HK-2 (cell line): ENCODE results near the gene PTCH2.

Source experiments
- DNase-seq: peaks from one replicate; pipeline ENCODE4 v3.0.0-alpha.2; 2018; ENCODE audit not compliant: unreplicated experiment

The PTCH2 gene, protein sequence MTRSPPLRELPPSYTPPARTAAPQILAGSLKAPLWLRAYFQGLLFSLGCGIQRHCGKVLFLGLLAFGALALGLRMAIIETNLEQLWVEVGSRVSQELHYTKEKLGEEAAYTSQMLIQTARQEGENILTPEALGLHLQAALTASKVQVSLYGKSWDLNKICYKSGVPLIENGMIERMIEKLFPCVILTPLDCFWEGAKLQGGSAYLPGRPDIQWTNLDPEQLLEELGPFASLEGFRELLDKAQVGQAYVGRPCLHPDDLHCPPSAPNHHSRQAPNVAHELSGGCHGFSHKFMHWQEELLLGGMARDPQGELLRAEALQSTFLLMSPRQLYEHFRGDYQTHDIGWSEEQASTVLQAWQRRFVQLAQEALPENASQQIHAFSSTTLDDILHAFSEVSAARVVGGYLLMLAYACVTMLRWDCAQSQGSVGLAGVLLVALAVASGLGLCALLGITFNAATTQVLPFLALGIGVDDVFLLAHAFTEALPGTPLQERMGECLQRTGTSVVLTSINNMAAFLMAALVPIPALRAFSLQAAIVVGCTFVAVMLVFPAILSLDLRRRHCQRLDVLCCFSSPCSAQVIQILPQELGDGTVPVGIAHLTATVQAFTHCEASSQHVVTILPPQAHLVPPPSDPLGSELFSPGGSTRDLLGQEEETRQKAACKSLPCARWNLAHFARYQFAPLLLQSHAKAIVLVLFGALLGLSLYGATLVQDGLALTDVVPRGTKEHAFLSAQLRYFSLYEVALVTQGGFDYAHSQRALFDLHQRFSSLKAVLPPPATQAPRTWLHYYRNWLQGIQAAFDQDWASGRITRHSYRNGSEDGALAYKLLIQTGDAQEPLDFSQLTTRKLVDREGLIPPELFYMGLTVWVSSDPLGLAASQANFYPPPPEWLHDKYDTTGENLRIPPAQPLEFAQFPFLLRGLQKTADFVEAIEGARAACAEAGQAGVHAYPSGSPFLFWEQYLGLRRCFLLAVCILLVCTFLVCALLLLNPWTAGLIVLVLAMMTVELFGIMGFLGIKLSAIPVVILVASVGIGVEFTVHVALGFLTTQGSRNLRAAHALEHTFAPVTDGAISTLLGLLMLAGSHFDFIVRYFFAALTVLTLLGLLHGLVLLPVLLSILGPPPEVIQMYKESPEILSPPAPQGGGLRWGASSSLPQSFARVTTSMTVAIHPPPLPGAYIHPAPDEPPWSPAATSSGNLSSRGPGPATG

DNA sequence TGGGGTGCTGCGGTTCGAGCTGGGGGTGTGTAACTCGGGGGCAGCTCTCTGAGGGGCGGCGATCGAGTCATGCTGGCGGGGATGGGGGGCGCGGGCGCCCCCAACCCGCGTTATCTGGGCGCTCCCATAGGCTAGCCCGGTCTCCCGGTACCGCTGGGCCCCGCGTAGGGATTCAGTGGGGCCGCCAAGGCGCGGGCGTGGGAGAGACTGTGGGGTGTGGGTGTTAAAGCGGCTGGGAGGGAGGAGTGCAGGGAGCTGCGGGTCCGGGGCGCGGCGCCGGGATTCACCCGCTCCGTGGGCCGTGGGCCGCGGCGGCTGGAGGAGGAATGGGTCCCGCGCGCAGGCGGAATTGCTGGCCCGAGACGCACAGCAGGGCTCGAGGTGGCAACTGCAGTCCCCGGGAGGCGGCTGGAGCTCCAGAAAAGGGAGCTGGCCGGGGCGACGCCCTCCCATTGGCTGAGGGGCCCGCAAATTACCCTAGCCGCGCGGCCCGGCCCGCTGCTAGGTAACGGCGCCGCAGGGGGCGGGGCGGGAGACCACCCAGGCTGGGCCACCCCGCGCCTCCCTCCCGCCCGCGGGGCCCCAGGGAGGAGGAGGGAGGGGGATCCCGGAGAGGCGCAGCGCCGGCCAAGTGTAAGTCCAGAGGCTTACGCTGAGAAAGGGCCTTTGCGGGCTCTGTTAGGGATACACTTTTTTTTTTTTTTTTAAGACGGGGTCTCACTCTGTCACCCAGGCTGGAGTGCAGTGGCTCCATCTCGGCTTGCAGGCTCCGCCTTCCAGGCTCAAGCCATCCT is at the start of gene PTCH2:
PTCH2 (minus strand) TSS at position 392 of the 794 bp plus-strand sequence; CDS start at position 71, 321 bp downstream.
- no peak for DNase-seq

DNA sequence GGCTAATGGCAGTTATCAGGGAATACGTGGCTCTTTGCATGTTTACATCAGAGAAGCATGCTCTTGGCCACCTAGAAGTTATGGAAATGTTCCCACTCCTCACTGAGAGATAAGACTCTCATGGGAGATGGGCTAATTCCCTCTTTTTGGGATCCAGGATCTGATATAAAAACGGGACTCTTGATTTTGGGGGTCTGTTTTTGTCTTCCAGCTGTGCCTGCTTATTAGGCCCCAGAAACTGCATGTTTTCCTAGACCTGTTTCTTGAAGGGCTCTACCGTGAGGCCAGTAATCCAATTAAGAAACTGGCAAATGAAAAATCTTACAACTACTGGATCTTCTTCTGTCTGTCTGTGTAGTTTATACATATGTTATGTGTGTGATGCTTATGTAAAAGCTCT is 47.0 kb upstream of the PTCH2 start:
- DNase-seq = no peak

DNA sequence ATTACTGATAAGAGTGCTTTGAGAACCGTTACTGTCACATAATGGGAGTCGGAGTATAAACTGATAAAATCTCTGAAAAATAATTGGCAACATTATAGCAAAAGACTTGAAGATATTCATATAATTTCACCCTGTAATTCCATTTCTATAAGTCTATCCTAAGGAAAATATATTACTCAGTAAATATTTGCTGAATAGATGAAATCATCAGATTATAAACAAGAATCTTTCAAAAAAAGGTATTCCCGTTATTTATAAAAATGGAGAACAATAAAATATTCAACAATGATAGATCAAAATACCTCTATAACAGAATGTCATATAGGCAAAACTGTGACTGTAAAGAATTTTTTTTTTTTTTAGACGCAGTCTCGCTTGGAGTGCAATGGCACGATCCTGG is 42.4 kb upstream of the PTCH2 start:
- no peak for DNase-seq

DNA sequence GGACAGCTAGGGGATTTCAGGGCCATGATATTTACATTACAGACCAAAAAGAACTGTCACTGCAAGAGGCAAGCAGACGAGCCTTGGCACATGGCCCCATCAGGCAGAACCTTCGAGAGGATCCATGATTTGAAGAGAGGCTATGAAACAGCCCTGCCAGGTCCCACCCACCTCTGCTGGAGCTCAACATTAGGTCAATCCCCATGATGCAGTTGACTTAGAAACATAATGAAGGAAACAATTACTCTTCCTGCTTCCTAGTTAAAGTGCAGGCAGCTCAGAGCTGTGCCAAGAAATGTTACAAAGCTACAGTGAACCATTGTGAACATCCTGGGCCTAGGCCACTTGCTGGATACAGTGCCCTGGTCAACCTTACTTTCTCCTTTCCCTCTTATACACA is 41.7 kb upstream of the PTCH2 start:
- DNase-seq = no peak

DNA sequence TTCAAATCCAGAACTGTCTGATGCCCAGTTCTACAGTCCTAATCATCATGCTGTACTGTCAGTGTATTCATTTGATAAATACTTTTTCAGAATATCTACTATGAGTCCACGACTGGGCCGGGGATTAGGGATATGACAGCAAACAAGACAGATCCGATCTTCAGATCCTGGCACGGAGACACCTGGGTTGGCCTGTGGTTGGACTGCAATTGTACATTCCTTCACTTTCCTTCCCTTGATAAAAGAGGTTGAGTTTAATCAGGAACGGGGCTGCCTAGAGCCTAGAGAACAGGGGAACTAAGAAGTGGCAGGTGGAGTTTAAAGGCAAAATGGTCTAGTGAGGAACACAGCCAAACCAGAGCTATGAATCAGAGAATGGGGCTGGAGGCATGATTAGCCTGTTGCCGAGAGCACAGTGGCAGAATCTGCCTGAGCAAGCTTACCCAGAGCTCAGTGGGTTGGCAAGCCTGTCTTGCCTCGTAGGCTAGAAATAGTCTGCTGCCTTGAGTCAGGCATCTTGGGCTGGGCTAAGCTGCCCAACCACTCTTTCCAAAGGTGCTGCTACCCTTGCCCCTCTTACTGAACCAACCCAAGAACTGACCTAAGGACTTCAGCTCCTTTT is 38.1 kb upstream of the PTCH2 start:
- DNase-seq = no peak

DNA sequence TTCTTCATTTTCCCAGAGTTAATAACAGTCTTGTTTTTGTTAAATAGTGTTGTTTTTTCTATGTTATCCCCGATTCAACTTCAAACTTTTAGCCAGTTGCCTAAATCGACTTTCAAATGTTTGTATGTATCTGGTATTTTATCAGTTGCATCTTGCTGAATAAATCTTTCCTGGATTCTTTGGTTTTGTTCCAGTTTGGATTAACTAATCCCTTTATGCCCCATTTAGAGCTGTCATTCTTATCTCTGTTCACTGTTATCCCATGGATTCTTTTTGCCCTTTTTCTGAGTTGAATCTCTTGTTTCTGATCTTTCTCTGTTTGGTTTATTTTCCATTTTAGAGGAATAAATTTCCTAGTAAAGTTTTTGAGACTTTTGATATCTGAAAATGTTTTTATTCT is 31.1 kb upstream of the PTCH2 start:
- DNase-seq = no peak

DNA sequence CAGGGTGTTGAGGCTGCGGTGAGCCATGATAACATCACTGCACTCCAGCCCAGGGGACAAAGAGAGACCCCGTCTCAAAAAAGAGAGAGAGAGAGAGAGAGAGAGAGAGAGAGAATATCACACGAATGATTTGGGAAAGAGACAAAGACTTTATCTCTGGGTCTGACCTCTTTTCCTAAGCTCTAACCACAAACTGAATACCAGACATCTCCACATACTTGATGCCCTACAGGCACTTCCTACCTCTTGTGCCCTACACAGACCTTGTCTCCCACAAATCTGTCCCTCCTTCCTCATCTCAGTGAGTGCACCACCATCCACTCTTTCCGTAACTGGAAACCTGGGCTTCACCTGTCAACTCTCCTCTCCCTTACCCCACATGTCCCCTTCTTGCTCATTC is 27.0 kb upstream of the PTCH2 start:
- no peak for DNase-seq

DNA sequence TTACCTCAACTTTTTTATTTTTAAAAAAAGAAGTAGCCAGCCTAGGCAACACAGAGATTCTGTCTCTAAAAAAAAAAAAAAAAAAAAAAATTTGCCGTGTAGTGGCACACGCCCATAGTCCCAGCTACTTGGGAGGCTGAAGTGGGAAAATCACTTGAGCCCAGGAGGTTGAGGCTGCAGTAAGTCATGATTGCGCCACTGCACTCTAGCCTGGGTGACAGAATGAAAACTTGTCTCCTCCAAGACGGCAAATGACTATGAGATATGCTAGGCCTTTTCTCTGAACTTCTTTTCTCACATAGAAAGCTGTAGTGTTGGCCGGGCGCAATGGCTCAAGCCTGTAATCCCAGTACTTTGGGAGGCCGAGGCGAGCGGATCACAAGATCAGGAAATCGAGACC is 24.7 kb upstream of the PTCH2 start:
- DNase-seq = no peak

DNA sequence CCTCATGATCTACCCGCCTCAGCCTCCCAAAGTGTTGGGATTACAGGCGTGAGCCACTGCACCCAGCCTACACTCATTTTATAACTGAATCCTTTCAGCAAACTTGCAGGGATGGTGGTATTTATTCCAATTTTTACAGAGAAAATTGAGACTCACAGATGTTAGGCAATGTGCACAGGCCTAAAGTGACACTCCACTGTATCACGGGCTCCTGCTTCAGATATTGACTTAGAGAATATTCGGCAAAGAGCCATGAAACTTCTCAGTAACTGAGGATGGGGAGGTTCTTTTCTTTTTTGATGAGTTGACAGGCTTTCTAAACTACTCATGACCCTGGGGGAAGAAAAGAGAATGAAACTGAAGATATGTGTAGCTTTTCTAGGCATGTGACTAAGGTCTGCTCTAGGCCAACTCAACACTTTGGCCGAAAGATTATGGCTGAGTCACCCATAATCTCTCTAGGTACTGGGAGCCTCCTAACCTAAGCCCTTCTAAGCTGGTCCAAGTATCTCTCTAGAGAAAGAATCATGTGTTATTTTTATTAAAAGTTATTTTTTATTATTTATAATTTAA is 19.9 kb upstream of the PTCH2 start:
- no peak for DNase-seq

DNA sequence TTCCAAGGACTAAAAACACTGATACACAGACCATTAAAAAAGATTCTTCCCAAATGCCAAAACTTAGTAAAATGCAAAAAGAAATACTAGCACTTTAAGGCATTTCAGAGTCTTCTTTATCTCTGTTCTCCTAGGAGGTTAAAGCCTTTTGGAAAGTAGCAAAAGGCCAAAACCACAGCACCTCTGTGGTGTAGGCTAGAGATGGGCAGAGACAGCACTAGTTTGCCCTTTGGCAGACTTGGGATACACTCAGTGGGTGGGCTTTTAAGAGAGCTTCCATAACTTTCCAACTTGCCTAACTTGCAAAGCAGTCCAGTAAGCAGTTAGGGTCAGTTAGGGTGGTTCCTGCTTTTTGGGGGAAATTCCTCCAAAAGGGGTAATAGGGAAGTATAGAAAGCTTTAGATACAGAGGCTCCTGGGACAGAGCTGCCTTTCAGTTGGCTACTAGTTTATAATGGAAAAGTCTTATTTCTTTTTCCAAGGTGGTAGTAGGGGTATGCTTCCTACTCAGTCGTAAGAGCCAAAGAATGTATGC is 17.9 kb upstream of the PTCH2 start:
- no peak for DNase-seq

DNA sequence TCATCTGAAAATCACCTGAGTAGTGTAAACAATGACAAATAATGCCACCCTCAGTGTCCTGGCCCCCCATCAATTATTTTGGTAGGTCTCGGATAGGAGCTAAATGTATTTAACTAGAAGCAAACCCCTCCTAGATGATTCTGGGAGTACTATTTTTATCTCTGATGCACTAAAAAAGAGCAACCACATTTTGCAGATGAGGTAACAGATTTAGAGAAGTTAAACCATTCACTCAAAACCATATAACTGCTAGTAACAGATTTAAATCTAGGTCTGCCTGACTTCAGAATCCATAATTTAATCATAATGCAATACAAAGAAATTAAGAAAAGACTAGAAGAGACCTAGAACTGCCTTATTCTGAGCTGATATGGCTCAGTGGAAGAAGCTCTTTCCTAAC is 17.3 kb upstream of the PTCH2 start:
- DNase-seq = no peak

DNA sequence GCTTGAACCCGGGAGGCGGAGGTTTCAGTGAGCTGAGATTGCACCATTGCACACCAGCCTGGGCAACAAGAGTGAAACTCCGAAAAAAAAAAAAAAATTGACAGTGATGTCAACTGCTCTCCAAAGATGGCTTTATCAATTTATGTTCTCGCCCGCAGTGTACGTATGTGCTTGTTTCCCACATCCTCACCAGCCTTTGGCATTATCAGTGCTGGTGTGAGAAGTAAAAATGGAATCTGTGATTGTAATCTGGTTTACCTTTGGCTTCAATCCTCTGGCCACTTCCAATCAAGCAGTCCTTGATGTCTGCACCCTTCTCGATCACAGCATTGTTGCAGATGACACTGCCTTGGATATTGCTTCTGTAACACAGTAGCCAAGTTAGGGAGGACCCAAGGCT is 14.4 kb upstream of the PTCH2 start:
- no peak for DNase-seq

DNA sequence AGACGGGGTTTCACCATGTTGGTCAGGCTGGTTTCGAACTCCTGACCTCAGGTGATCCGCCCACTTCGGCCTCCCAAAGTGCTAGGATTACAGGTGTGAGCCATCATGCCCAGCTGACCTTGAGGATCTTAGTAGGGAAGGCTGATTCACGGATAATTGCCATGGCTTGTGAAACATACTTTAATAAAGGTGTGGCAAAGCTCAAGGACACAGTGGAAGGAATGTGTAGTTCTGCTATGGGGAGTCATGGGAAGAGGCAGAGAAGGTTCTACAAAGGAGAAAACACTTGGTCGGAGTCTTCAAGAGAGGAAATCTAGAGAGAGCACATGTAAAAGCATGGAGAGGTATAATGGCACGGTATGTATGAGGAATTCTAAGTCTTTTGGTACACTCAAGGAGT is 12.7 kb upstream of the PTCH2 start:
- DNase-seq = no peak

DNA sequence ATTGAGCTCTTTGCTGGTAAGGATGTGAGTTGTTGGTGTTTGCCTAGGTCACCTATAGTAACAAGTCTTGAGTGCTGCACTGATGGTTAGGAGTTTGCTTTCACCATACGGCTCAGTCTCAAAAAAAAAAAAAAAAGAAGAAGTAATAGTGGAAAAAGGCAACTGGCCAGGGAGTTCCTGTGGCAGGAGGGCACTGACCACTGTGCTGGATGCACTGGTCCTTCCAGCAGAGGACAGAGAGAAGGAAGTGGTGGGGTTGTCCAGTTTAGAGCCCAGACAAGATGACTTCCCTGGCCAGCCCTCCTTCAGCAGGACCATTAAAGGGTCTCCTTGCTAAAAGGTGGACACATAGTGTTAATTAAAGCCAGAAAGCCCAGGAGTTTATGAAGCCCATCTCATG is 11.9 kb upstream of the PTCH2 start:
- DNase-seq = no peak

DNA sequence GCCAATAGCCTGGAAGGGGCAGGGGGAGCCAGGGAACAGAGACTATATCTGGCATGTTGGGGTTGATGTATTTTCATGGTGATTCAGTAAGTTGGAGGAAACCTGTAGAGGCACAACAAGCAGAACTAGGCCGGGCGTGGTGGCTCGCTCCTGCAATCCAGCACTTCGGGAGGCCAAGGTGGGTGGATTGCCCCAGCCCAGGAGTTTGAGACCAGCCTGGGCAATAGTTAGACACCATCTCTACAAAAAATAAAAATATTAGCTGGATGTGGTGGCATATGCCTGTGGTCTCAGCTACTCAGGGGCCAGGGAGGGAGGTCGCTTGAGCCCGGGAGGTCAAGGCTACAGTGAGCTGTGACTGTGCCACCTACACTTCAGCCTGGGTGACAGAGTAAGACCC is 10.1 kb upstream of the PTCH2 start:
- no peak for DNase-seq

DNA sequence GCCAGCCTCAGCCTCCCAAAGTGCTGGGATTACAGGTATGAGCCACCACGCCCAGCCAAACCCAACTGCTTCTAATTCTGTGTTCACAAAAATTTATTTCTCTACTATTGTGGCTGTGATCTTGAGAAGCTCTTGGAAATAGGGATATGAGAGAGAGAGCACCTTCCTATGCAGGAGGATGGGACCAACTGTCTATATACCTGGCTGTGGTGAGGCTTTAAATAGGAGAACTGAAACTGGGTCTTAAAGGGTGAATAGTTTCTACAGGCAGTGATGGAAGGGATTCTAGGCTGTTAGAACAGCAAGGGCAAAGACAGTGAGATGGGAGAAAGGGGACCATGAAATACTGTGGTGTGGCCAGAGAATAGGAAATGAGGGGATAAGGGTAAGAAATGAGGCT is 8.3 kb upstream of the PTCH2 start:
- no peak for DNase-seq

DNA sequence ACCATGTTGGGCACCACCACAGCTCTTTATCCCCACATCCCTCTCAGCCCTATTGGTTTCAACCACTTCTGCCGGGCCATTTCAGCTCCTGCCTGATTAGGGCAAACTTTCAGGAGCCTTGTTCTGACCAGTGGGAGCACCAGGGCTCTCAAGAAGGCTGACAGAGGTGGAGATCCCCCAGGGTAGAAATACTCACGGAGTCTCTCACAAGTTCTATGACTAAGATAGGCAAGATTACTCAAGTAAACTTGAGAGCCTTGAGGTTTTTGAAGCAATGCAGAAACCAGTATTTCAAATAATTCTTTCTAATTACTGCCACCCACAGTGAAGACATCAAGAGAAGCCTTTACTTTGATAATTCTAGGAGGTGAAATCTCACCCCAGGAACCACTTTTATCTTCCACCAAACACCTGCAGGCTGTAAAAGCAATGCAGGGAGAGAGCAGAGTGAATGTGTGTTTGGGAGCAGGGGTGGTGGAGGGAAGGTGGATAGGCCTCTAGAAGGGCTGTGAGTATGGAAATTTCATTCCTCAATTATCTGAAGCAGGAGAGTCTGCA is 6.6 kb upstream of the PTCH2 start:
- DNase-seq = no peak

DNA sequence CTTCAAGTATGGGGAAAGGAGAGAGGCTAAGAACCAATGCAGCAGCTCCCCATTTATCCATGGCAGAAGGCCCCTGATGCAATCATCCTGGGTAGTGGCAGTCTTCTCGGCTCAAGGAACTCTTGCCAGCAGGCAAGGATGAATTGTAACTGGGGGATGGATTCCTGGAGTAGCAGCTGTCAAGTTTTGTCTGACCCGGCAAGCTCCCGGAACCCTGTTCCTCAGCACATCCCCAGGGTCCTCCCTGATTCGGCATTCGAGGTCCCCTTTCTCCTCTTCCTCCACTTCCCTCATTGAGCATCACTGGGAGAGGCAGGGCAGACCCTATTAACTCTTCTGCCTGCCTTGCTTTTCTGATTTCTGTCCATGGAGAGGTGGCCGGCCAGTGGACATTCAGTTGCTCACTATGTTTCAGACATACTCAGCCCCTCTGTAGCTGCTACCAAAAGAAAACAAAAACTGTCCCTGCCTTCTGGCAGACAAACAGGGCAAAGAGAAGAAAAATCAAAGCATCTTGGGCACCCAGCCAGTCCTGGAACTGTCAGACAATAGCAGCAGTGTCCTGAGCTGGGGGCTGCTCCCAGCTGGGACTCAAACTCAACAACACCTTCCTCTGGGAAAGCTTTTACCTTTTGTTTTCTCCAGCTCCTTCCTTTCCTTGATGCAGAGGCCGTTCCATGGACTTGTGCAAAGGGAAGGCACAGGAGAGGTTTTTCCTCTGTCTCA is 5.6 kb upstream of the PTCH2 start:
- no peak for DNase-seq

DNA sequence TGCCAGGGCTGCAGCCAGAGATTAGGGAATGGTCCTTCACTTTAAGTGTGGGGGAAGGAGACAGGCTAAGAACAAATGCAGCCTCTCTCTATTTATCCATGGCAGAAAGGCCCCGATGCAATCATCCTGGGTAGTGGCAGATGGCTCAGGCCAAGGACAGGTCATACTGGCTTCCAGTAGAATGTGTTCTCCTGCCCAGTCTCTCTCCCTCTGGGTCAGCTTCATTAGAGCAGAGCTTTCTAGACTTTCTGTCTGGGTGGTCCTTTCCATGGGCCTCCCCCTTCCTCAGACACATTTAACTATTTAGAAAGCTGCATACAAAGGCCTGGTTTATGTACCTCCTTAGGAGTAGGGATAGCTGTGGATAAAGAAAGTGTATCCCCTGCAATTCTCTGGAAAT is 4.8 kb upstream of the PTCH2 start:
- no peak for DNase-seq

DNA sequence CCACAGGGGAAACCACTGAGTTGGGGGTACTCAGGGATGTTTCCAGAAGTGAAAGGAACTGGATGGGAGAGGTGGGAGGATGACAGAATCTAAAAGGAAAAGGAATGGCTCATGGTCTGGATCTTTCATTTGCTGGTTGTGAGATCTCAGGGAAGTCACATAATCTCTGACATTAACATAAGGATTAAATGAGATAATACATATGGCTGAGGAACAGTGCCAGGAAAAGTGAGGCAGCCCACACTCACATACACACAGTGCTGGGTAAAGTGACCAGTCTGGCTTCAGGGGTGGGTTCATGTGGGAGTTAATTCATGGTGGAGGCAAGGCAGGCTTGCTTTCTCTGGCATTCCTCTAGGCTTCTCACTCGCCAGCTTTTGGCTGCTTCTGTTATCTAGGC is 3.9 kb upstream of the PTCH2 start:
- DNase-seq = no peak
